ENCODE results near the gene S1PR1. TPM values are rescaled to one million over a fixed set of nuclear protein-coding genes. Genes with fewer than 3 reads are reported as not detected.
"Not testable (repeated sequence)": the region's sequence is repeated elsewhere in the genome, so short reads cannot be mapped to it uniquely, and the experiment has no call there.

The S1PR1 gene
- total RNA-seq, 1 experiment from 2014 or later: 0.24 TPM

GRCh38 chr1:101188331-101188730 lies 48.5 kb upstream of the S1PR1 start:
- no peaks in the 10 kb centered on the region; a peak in 1 of 5 replicates for H3K9me3 Mint-ChIP-seq

GRCh38 chr1:101188968-101189367 lies 47.9 kb upstream of the S1PR1 start:
- H2BK20ac ChIP-seq (ENCODE audit: low read depth, low read length, poor library complexity, severe bottlenecking); H2AK5ac ChIP-seq (ENCODE audit: insufficient read length, low read length); H3T11ph ChIP-seq (ENCODE audit: low read length); H3K27ac ChIP-seq (ENCODE audit: insufficient read length, low read depth, low read length); H3K79me1 ChIP-seq (ENCODE audit: insufficient read depth, low read depth, low read length, poor library complexity, severe bottlenecking); H3K27me3 ChIP-seq (ENCODE audit: insufficient read depth, low read length); H3K23me2 ChIP-seq (ENCODE audit: insufficient read length, low read depth, low read length, poor library complexity, severe bottlenecking); DNase-seq; H2BK120ac ChIP-seq (ENCODE audit: low read depth, low read length, poor library complexity, severe bottlenecking); H2BK5ac ChIP-seq (ENCODE audit: insufficient read length, low read length); H4K8ac ChIP-seq (replicated peaks; ENCODE audit: insufficient read length, low read depth, low read length); H3K4me2 ChIP-seq (ENCODE audit: insufficient read depth, insufficient read length, low read length); H2AFZ ChIP-seq (ENCODE audit: low read length); H3K27me3 Mint-ChIP-seq (ENCODE audit: low read depth); H3K27ac Mint-ChIP-seq; H4K20me1 ChIP-seq (ENCODE audit: control insufficient read depth, insufficient read depth, insufficient read length); H3K4me1 ChIP-seq (ENCODE audit: insufficient read depth, low read length); H3K79me2 ChIP-seq (ENCODE audit: insufficient read depth, low read length); H3K4me1 Mint-ChIP-seq; H3K4ac ChIP-seq (ENCODE audit: low read depth, low read length); H3K18ac ChIP-seq (ENCODE audit: insufficient read length, low read depth, low read length); H3K23ac ChIP-seq (ENCODE audit: insufficient read length, low read depth, low read length); H3K56ac ChIP-seq (ENCODE audit: insufficient read length, low read depth, low read length); H3K9ac ChIP-seq (ENCODE audit: extremely low read depth, insufficient read length, low read length); H2BK12ac ChIP-seq (ENCODE audit: insufficient read length, low read depth, low read length); H3K9me3 Mint-ChIP-seq; H3K4me3 Mint-ChIP-seq; H4K91ac ChIP-seq (ENCODE audit: insufficient read length, low read depth, low read length); H3K9me3 ChIP-seq (ENCODE audit: control insufficient read depth, low read depth, low read length); H2BK15ac ChIP-seq (ENCODE audit: low read depth, low read length); H4K5ac ChIP-seq (ENCODE audit: insufficient read length, low read depth, low read length); H3K14ac ChIP-seq (ENCODE audit: insufficient read depth, low read length); H3K36me3 Mint-ChIP-seq (ENCODE audit: insufficient read depth in 1 of 3, low read depth in 3 of 3): not testable (repeated sequence)

More at GRCh38 chr1:101188331-101188730, 48.5 kb upstream of the S1PR1 start:
- Mint-ChIP-seq H3K4me1 (no peaks in the 10 kb centered on the region; a peak in 1 of 4 replicates), H3K36me3 (ENCODE audit: insufficient read depth in 1 of 3, low read depth in 3 of 3) (no peaks in the 10 kb centered on the region), H3K27me3 (ENCODE audit: low read depth) (no peaks in the 10 kb centered on the region; the same call in 1 of the 2 replicates), H3K4me3 (no peak overlapping the region), H3K27ac (no peak overlapping the region)
- Histone ChIP-seq H3K9ac (ENCODE audit: extremely low read depth, insufficient read length, low read length) (no peak overlapping the region), H3K79me2 (ENCODE audit: insufficient read depth, low read length) (no peaks in the 10 kb centered on the region), H3K9me3 (ENCODE audit: control insufficient read depth, low read depth, low read length) (no peaks in the 10 kb centered on the region), H4K91ac (ENCODE audit: insufficient read length, low read depth, low read length) (no peak overlapping the region), H3T11ph (ENCODE audit: low read length) (no peak overlapping the region), H3K18ac (ENCODE audit: insufficient read length, low read depth, low read length) (no peak overlapping the region), H3K27me3 (ENCODE audit: insufficient read depth, low read length) (no peaks in the 10 kb centered on the region), H3K14ac (ENCODE audit: insufficient read depth, low read length) (no peak overlapping the region), H3K27ac (ENCODE audit: insufficient read length, low read depth, low read length) (no peak overlapping the region), H2AFZ (ENCODE audit: low read length) (no peak overlapping the region), H2AK5ac (ENCODE audit: insufficient read length, low read length) (no peak overlapping the region), H3K23ac (ENCODE audit: insufficient read length, low read depth, low read length) (no peak overlapping the region), H2BK12ac (ENCODE audit: insufficient read length, low read depth, low read length) (no peak overlapping the region), H2BK20ac (ENCODE audit: low read depth, low read length, poor library complexity, severe bottlenecking) (no peak overlapping the region), H4K5ac (ENCODE audit: insufficient read length, low read depth, low read length) (no peak overlapping the region), H3K4me1 (ENCODE audit: insufficient read depth, low read length) (no peaks in the 10 kb centered on the region), H3K23me2 (ENCODE audit: insufficient read length, low read depth, low read length, poor library complexity, severe bottlenecking) (no peaks in the 10 kb centered on the region), H4K20me1 (ENCODE audit: control insufficient read depth, insufficient read depth, insufficient read length) (no peaks in the 10 kb centered on the region), H2BK120ac (ENCODE audit: low read depth, low read length, poor library complexity, severe bottlenecking) (no peak overlapping the region), H3K56ac (ENCODE audit: insufficient read length, low read depth, low read length) (no peak overlapping the region), H2BK15ac (ENCODE audit: low read depth, low read length) (no peak overlapping the region), H3K79me1 (ENCODE audit: insufficient read depth, low read depth, low read length, poor library complexity, severe bottlenecking) (no peaks in the 10 kb centered on the region), H2BK5ac (ENCODE audit: insufficient read length, low read length) (no peak overlapping the region), H4K8ac (replicated peaks; ENCODE audit: insufficient read length, low read depth, low read length) (no peak overlapping the region), H3K4me2 (ENCODE audit: insufficient read depth, insufficient read length, low read length) (no peak overlapping the region), H3K4ac (ENCODE audit: low read depth, low read length) (no peak overlapping the region)
- no peak for DNase-seq
- no CpG with 5 or more reads among the region's 1 CpG for WGBS (ENCODE audit: extremely low coverage, insufficient read length, low lambda C conversion rate)
- TF ChIP-seq CTCF (conservative IDR thresholded peaks at IDR 0.05): no peak

Data from H9 (cell line).